HepG2 (cell line): ENCODE measurements around the gene PHF2.

Experiments
- NR2F6 ChIP-seq, 2 experiments: IDR thresholded peaks; 2 replicates each; pipeline ENCODE4 v1.6.1; 2016; ENCODE audit warnings: antibody characterized with exemption in 1 of 2, mild to moderate bottlenecking in 1 of 2
- RFX5 ChIP-seq: IDR thresholded peaks from 2 replicates; pipeline ENCODE4 v1.6.1; 2011; ENCODE audit warnings: low read depth, low read length, improper control_type of control experiment
- ZBTB1 ChIP-seq: sonication (generic); formaldehyde crosslinking; IDR thresholded peaks from 2 replicates; pipeline ENCODE4 v1.4.0; 2020; ENCODE audit warnings: missing genetic modification reagents, borderline replicate concordance
- TF ChIP-seq, protein P1 (sequence below): sonication (generic); formaldehyde crosslinking; IDR thresholded peaks from 2 replicates; pipeline ENCODE4 v1.5.0; 2020; ENCODE audit warnings: mild to moderate bottlenecking, missing genetic modification reagents, borderline replicate concordance

GRCh38 chr9:93646640-93647178 is 70.3 kb downstream of the PHF2 start:
- TF ChIP-seq ZBTB1 (CRISPR knock-in tag) (no peak), RFX5 (no peak), NR2F6 (IDR thresholded peaks at IDR 0.05) (no peak), NR2F6 (CRISPR knock-in tag; IDR thresholded peaks at IDR 0.05) (no peak)
- TF ChIP-seq, protein P1, sequence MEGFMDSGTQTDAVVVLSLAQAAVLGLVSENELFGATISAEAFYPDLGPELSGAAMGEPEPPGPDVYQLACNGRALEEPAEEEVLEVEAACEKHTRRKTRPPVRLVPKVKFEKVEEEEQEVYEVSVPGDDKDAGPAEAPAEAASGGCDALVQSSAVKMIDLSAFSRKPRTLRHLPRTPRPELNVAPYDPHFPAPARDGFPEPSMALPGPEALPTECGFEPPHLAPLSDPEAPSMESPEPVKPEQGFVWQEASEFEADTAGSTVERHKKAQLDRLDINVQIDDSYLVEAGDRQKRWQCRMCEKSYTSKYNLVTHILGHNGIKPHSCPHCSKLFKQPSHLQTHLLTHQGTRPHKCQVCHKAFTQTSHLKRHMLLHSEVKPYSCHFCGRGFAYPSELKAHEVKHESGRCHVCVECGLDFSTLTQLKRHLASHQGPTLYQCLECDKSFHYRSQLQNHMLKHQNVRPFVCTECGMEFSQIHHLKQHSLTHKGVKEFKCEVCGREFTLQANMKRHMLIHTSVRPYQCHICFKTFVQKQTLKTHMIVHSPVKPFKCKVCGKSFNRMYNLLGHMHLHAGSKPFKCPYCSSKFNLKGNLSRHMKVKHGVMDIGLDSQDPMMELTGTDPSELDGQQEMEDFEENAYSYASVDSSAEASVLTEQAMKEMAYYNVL (CRISPR knock-in tag): no peak
